MCF 10A (cell line): ENCODE results near the gene RPEL1. TPM values are rescaled to one million over a fixed set of nuclear protein-coding genes. Genes with fewer than 3 reads are reported as not detected.

Source experiments
- BruUV-seq: library from RNA; stranded (reverse); fragments of 400-500 nt; replicated peaks from 2 replicates; lab custom pipeline; 2021; lab: Mats Ljungman, UMichigan
- CTCF ChIA-PET: fragments of 300-600 bp; sonication (Branson Sonifier 250); formaldehyde crosslinking; extraction: SDS; loops from one replicate; lab custom pipeline; 2021; ENCODE audit warnings: antibody characterized with exemption, inconsistent platforms; lab: Yijun Ruan, JAX
- POLR2A ChIA-PET: fragments of 300-600, 350-650 bp; sonication (Branson Sonifier 250); formaldehyde crosslinking; extraction: SDS; loops from one replicate; lab custom pipeline; 2020; ENCODE audit warnings: antibody characterized with exemption, inconsistent platforms; lab: Yijun Ruan, JAX
- DNase-seq: peaks from one replicate; pipeline ENCODE4 v3.0.0-alpha.2; 2018; ENCODE audit not compliant: unreplicated experiment
- H3K27ac Mint-ChIP-seq: one replicate; pipeline ENCODE4 v1.8.0; 2022; ENCODE audit warnings: mild to moderate bottlenecking, low read depth, mixed read lengths; ENCODE audit not compliant: unreplicated experiment
- H3K27me3 Mint-ChIP-seq: one replicate; pipeline ENCODE4 v1.8.0; 2022; ENCODE audit warnings: mixed read lengths; ENCODE audit not compliant: insufficient read depth, unreplicated experiment
- H3K36me3 Mint-ChIP-seq: one replicate; pipeline ENCODE4 v1.8.0; 2022; ENCODE audit warnings: mild to moderate bottlenecking, moderate library complexity, mixed read lengths; ENCODE audit not compliant: insufficient read depth, unreplicated experiment
- H3K4me1 Mint-ChIP-seq: one replicate; pipeline ENCODE4 v1.8.0; 2022; ENCODE audit warnings: mixed read lengths; ENCODE audit not compliant: insufficient read depth, unreplicated experiment
- H3K4me3 Mint-ChIP-seq: one replicate; pipeline ENCODE4 v1.8.0; 2022; ENCODE audit warnings: mild to moderate bottlenecking, moderate library complexity, mixed read lengths; ENCODE audit not compliant: unreplicated experiment
- H3K9me3 Mint-ChIP-seq: one replicate; pipeline ENCODE4 v1.8.0; 2022; ENCODE audit warnings: mixed read lengths; ENCODE audit not compliant: unreplicated experiment
- intact Hi-C: fragments of 100-400 bp; cut with micrococcal nuclease; formaldehyde crosslinking; loops from 2 replicates; pipeline ENCODE4 v1.14.1; 2022
- total RNA-seq: library from RNA; stranded (reverse); gene quantifications from 2 replicates; pipeline ENCODE4 v1.2.3, GENCODE V29; 2022
- TF ChIP-seq, protein P1 (sequence below): fragments of 200-600 bp; IDR thresholded peaks from one replicate; pipeline ENCODE4 v1.8.0; 2022; ENCODE audit warnings: antibody characterized with exemption, mild to moderate bottlenecking; ENCODE audit not compliant: unreplicated experiment

RPEL1 gene
- total RNA-seq, 1 experiment from 2014 or later, result not detected

DNA sequence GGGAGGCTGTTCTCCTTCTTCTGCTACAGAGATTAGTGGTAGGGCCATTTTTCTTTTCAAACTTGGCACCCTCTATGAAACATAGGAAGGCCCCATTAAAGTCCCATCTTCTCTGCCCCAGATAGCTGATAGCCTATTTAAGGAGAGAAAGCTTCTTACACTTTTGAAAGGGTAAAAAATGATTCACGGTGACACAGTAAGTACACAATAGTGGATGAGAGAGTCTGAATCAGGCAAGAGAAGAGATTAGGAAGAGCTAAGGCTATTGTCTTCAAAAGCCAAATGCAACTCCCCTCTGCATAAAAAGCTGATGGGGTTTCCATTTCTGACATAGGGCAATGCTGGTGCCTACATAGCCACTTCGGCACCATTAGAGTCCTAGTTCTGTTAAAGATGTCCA lies 34.8 kb downstream of the RPEL1 start:
- ChIA-PET CTCF (interaction anchor here (0.7 kb wide), 1 partner anchor 32 kb away, joined by 4 read pairs; no protein-coding TSS in a partner anchor), POLR2A (interaction anchor here (2.1 kb wide), 1 partner anchor 15 kb away, joined by 9 read pairs; no protein-coding TSS in a partner anchor)
- TF ChIP-seq, protein P1, sequence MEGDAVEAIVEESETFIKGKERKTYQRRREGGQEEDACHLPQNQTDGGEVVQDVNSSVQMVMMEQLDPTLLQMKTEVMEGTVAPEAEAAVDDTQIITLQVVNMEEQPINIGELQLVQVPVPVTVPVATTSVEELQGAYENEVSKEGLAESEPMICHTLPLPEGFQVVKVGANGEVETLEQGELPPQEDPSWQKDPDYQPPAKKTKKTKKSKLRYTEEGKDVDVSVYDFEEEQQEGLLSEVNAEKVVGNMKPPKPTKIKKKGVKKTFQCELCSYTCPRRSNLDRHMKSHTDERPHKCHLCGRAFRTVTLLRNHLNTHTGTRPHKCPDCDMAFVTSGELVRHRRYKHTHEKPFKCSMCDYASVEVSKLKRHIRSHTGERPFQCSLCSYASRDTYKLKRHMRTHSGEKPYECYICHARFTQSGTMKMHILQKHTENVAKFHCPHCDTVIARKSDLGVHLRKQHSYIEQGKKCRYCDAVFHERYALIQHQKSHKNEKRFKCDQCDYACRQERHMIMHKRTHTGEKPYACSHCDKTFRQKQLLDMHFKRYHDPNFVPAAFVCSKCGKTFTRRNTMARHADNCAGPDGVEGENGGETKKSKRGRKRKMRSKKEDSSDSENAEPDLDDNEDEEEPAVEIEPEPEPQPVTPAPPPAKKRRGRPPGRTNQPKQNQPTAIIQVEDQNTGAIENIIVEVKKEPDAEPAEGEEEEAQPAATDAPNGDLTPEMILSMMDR, result no peak
- intact Hi-C loops, result no loop called here
- Mint-ChIP-seq H3K27me3 (peaks cover 45% of the 10 kb centered on the region), H3K4me1 (no peaks in the 10 kb centered on the region), H3K36me3 (no peaks in the 10 kb centered on the region), H3K9me3 (peaks cover 7% of the 10 kb centered on the region), H3K27ac (no peak overlapping the region), H3K4me3 (no peak overlapping the region)
- BruUV-seq, result no TSS peak
- no peak for DNase-seq

DNA sequence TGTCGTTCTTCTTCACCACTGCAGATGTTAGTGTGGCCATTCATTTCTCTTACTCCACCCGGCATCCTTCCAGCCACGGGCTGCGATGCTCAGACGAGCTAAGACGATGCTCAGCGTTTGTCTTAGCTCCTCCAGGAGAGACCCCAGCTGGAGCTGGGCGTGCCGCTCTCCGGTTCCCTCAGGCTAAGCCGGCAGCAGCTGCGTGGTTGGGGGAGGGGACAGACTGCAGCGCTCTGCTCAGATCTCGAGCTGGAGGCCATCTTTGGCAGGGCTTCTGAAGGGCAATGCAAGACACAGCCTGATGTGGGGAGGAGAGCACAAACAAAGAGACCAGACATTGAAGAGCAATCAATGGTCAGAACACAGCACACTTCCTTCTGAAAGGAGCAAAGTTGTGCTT lies 36.1 kb downstream of the RPEL1 start:
- peaks cover 7% of the 10 kb centered on the region for H3K9me3 Mint-ChIP-seq

DNA sequence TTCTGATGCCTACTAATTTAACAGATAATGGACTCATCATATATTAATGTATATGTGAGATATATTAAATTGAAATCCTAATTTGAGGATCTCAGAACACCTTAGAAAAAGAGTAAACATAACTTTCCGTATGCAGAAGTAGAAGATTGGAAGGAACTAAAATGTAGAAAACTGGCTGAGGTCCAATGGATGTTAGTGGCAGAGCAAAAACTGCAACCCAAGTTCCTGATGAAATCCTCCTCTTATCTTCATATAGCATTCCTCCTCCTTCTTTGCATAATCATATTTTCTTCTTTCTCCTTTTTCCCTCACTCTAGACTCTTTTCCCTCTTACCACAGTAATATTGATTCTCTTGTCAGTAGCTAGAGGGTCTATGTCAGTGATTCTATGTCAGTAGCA lies 37.3 kb downstream of the RPEL1 start:
- Mint-ChIP-seq H3K27me3 (peaks cover 60% of the 10 kb centered on the region), H3K4me1 (no peaks in the 10 kb centered on the region), H3K36me3 (no peaks in the 10 kb centered on the region), H3K9me3 (peaks cover 7% of the 10 kb centered on the region), H3K4me3 (no peak overlapping the region), H3K27ac (no peak overlapping the region)
- TF ChIP-seq, protein P1, result no peak
- ChIA-PET CTCF (no interaction called here), POLR2A (no interaction called here)
- DNase-seq, result no peak
- no TSS peak for BruUV-seq
- intact Hi-C loops, result no loop called here

More for the DNA sequence above, 36.1 kb downstream of the RPEL1 start:
- H3K4me1 Mint-ChIP-seq, result no peaks in the 10 kb centered on the region
- CTCF ChIA-PET, result interaction anchor here (0.9 kb wide), 1 partner anchor 38 kb away, joined by 3 read pairs; no protein-coding TSS in a partner anchor
- H3K27me3 Mint-ChIP-seq, result peaks cover 54% of the 10 kb centered on the region
- POLR2A ChIA-PET, result interaction anchor here (1.5 kb wide), 1 partner anchor 9 kb away, joined by 3 read pairs; no protein-coding TSS in a partner anchor
- no TSS peak for BruUV-seq
- TF ChIP-seq, protein P1, result no peak
- no peak overlapping the region for H3K4me3 Mint-ChIP-seq
- H3K36me3 Mint-ChIP-seq, result no peaks in the 10 kb centered on the region
- no peak overlapping the region for H3K27ac Mint-ChIP-seq
- intact Hi-C loops, result no loop called here
- DNase-seq, result no peak

DNA sequence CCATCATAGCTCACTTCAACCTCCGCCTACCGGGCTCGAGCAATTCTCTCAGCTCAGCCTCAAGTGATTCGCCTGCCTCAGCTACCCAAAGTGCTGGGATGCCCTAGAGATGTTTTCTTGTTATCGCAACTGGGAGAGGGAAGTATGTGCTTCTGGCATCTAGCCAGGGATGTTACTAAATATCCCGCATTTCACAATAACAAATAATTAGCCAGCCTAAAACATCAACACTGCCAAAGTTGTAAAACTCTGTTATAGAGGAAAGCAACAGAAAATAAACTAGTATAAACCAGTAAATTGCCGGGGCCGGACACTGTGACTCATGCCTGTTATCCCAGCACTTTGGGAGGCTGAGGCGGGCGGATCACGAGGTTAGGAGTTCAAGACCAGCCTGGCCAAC lies 38.5 kb downstream of the RPEL1 start:
- intact Hi-C loops, result no loop called here
- BruUV-seq, result no TSS peak
- Mint-ChIP-seq H3K27me3 (peaks cover 63% of the 10 kb centered on the region), H3K27ac (no peak overlapping the region), H3K4me3 (no peak overlapping the region), H3K9me3 (peaks cover under 1% of the 10 kb centered on the region), H3K36me3 (no peaks in the 10 kb centered on the region), H3K4me1 (no peaks in the 10 kb centered on the region)
- peak; percentile 95 for DNase-seq
- TF ChIP-seq, protein P1, result no peak
- CTCF ChIA-PET, result interaction anchor here (1.1 kb wide), 1 partner anchor 67 kb away, joined by 3 read pairs; the partner anchor contains the start of gene PCGF6
- POLR2A ChIA-PET, result interaction anchor here (0.7 to 1.2 kb wide), 3 partner anchors 11 to 15 kb away, joined by 3 to 5 read pairs (median 3); no protein-coding TSS in a partner anchor
